PC-9 (cell line): ENCODE results near the gene MYOM1.

ENCODE experiments used
- CTCF ChIP-seq: fragments of 200-600 bp; sonication (generic); conservative IDR thresholded peaks from 2 replicates; pipeline ENCODE4 v1.6.1; 2017; ENCODE audit warnings: mixed run types, antibody characterized with exemption, mild to moderate bottlenecking, moderate library complexity
- EZH2 ChIP-seq: fragments of 200-600 bp; sonication (generic); IDR thresholded peaks from 2 replicates; pipeline ENCODE4 v1.8.0; 2017; ENCODE audit warnings: antibody characterized with exemption, low read depth

GRCh38 chr18:3042379-3042778 lies 177.4 kb downstream of the MYOM1 start:
- TF ChIP-seq CTCF, result no peak
- TF ChIP-seq EZH2, result no peak
